GM19023 (cell line): Measurements from ENCODE around the gene GNS.
"Not testable (repeated sequence)": the region's sequence is repeated elsewhere in the genome, so short reads cannot be mapped to it uniquely, and the experiment has no call there.

ENCODE experiments used
- ATAC-seq: cut with Tn5 transposase; IDR thresholded peaks from one replicate; pipeline ENCODE4 v1.9.1; 2021; ENCODE audit warnings: mild to moderate bottlenecking, moderate library complexity; ENCODE audit not compliant: unreplicated experiment

GNS gene

DNA sequence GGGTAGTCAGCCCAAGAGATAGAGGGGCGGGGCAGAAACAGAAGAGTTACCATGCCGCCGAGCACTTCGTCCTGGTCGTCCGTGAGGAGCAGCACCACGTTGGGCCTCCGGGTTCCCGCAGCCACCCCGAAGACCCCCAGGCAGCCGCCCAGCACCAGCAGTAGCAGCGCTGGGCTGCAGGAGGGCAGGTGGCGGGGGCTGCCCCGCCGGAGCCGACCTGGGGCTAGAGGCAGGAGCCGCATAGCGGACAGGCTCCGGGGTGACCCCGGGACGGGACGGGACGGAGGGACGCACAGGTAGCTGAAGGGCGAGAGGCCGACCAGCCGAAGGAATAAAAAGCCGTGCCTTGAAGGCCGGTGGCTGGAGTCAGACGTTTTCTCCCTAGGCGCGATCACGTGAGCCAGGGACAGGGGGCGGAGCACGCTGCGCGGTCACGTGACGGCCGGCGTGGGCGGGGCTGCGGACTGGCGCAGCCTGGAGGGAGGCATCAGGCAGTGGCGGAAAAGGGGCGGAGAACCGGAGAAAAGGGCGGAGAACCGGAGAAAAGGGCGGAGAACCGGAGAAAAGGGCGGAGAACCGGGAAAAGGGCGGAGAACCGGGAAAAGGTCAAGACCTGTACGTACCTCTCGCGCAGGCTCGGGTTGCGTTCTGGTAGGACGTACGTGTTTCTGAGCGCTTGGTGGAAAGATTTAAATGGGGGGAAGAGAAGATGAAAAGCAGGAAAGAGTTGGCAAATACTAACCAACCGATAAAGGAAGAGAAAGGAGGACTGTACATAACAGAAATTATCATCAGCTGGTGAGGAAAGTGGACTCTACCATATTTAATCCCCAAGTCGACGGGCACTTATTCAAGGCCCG, at the start of gene GNS:
Gene GNS, minus strand, starts transcription at position 372 of the 860 bp plus-strand sequence. Its CDS starts 130 bp downstream, at position 242.
- ATAC-seq: peak; percentile 84

DNA sequence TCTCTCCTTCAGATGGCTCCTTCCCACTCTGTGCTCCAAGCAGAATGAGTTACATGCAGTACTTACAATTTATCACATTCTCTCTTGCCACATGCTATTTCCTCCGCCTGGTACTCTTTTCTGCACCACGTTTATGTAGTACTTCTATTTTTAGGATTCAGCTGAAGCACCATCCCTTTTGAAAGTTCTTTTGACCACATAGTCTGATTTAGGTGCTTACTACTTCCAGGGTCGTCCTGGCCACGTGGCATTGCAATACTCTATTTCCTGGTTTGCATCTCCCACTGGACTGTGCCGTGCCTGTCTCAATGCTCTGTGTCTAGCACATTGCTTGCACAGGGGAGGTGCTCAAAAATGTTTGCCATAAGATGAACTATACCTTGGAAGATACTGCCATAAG, 48.9 kb upstream of the GNS start:
- no peak for ATAC-seq

DNA sequence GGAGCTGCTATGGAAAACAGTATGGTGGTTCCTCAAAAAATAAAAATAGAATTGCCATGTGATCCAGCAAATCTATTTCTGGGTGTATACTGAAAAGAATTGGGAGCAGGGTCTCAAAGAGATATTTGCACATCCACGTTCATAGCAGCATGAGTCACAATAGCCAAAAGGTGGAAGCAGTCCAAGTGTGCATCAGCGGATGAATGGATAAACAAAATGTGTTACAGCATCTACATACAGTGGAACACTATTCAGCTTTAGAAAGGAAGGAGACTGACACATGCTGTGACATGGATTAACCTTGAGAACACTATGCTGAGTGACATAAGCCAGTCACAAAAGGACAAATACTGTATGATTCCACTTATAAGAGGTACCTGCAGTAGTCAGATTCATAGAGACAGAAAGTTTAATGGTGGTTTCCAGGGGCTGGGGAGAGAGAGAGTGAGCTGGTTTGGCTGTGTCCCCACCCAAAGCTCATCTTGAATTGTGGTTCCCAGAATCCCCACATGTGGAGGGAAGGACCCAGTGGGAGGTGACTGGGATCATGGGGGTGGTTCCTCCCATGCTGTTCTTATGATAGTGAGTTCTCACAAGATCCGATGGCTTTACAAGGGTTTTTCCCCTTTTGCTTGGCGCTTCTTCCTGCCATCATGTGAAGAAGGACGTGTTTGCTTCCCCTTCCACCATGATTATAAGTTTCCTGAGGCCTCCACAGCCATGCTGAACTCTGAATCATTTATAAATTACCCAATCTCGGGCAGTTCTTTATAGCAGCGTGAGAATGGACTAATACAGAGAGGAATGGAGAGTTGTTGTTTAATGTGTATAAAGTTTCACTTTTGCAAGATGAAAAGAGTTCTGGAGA, 47.6 kb upstream of the GNS start:
- ATAC-seq: no peak

DNA sequence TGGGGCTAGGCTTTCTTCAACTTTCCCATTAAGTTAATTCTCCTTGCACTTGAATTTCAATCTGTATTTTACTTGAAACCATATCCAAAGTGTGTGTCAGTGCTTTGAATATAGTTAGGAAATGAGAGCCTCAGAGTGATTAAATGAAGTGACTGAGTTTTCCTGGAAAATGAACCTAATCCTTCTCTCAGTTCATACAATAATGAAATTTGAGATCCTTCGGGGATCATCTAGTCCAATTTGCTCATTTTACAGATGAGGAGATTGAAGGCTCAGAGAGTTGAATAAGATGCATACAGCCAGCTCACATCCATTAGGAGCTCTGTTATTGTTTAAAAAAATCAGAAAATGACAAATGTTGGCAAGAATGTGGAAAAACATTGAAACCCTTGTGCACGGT, 47.0 kb upstream of the GNS start:
- no peak for ATAC-seq

DNA sequence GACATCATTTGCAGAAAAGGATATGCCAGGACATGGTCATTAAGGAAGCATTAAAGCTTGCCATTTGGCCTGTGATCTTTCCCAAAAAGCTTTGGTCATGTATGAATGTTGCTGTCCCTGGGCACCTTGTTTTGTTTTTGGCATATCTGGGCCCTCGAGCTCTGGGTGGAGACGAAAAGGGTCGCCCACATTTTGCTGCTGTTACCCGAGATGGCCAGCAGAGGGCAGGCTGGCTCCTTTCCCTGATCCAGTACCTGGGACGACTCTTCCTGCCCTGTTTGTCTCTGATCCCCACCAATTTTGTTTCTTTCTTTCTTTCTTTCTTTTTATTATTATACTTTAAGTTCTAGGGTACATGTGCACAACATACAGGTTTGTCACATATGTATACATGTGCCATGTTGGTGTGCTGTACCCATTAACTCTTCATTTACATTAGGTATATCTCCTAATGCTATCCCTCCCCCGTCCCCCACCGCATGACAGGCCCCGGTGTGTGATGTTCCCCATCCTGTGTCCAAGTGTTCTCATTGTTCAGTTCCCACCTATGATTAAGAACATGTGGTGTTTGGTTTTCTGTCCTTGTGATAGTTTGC, 43.1 kb upstream of the GNS start:
- ATAC-seq: not testable (repeated sequence)

DNA sequence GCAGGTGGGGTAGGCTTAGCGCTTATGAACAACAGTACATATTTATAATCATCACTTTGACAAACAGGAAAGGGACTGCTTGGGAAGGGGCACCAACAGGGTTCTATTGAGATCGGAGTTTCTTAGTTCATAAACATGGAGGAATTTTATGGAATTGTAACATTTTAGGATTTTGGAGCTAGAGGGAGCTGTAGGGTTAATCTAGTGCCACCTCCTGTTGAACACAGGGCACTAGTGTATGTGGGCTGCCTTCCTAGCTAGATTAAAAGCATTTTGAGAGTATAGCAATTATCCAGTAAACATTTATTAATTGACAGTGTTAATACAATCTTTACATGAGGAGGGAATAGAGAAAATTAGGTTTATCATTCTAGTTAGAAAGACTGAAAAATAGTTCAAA, 42.2 kb upstream of the GNS start:
- no peak for ATAC-seq

DNA sequence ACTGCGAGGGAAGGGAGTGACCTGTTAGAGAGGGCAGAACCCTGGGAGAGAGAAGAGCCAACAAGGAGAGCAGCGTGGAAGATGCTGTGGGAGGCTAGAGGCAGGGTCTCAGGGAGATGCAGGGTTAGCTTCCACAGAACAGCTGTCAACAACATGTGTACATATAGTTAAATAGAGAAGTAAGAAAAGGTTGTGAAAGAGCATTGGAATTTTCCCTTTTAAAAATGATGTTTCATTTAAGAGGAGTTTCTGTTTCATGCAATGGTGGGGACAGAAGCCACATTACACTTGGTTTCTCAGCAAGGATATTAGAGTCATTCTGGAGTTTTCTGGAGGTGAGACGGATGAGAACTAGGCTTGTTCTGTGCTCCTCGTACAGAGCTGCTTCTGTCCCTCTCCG, 41.4 kb upstream of the GNS start:
- peak; percentile 60 for ATAC-seq

DNA sequence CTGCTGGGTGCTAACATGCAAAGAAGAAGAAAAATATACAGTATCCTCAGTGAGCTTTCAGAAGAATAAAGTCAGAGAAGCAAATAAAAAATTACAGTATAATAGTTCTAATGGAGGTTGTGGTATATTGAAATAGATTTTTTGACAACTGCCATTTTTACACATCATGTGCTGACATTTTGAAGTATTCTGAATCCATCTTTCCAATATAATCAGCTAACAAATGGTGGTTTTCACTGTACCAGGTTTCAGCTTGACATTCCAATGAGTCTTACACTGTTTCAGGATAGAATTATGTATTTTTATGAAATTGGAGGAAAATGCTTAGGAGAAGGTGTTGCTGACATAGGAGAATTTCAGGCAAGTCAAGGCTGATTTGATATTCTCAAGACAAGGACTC, 39.0 kb upstream of the GNS start:
- ATAC-seq: no peak

DNA sequence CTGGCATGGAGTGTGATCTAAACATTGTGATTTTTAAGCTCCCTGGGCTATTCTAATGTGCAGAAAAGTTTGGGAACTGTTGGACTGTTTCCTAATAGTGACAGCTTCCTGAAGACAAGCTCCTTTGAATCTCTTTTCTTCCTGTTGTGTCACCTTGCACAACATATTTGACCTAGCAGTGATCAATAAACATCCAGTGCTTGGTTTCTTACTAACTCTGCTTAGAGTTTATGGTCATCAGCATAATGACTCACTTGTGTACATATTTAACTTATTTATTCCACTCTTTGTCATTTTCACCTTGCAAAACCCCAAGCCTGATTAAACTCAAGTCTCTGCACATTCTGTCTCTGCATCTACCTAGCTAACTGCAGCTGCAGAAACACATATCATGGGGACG, 38.0 kb upstream of the GNS start:
- no peak for ATAC-seq

DNA sequence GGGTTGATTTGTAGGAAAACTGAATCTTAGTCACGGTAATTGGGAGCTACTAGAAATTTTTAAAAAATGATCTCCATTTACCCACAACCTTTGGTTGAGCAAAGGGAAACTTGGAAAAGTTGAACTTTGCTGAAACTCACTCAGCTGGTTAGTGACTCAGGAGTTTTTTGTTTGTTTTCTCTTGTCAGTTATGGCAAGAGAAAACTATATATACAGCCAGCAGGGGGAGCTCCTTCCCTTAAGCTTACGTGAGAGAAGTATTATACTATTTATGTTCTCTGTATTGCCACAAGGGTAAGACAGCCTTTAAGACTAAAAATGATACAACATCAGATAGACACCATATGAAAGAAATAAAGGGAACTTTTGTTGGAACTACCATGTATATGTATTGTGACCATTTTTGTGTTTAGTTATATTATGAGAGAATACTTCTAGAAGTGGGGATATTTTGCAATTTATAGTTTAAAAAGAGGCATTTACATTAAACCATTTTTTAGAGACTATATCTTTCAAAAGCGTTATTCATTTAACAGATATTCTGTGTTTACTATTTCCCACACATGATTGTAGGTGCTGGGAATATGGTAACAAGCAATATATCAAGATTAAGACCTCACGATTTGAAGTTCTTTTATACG, 37.1 kb upstream of the GNS start:
- no peak for ATAC-seq

DNA sequence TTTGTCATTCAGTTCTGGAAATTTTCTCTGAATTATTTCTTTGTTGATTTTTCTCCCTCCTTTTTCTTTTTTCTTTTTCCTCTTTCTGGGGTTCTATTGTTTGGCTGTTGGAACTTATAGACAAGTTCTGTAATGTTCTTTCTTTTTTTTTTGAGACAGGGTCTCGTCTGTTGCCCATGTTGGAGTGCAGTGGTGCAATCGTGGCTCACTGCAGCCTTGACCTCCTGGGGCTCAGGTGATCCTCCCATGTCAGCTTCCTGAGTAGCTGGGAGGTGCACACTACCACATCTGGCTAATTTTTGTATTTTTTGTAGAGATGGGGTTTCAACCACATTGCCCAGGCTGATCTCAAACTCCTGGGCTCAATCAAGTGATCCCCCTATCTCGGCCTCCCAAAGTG, 35.1 kb upstream of the GNS start:
- no peak for ATAC-seq

DNA sequence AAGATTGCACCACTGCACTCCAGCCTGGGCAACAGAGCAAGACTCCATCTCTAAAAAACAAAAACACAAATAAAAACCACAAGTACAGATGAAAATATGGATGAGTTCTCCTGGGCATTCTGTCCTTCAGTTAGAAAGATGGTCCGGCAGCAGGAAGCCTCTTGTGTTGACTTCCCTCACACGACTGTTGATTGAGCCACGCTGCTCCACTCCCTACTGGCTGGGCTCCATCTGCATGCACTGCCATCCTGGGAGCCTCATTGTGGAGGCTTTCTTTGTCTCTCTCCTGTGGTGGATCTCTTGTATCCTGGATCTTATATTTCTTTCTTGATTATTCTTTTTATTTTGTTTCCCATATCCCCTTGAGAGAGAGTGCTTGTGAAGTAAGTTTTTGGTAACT, 34.4 kb upstream of the GNS start:
- ATAC-seq: no peak

DNA sequence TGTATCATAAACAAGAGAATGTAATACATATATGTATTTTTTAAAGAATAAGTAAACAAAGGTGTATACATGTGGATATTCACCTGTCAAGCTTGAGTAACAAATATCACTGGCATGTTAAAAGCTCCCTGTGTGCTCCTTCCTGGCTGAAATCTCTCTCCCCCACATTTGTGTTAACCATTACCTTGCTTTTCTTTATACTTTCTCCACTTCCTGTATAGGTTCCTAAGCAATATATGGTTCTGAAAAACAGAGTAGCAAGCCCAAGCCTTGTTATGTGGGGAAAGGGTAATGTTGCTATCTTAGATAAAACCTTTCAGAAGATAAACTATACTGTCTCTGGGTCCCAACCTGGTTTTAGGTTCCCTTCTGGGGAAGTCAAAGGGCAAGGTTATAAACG, 32.9 kb upstream of the GNS start:
- ATAC-seq: no peak

DNA sequence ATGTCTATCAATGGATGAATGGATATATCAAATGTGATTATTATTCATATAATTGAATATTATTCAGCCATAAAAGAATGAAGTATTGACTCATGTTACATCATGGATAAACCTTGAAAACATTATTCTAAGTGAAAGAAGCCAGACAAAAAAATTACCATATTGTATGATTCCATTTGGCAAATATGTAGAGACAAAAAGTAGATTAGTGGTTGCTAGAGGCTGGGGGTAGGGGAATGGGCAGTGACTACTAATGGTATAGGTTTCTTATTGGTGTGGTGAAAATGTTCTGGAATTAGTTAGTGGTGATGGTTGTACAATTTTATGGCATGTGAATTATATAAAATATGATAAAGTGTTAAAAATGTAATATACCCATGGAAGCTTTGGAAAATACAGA, 31.8 kb upstream of the GNS start:
- no peak for ATAC-seq

DNA sequence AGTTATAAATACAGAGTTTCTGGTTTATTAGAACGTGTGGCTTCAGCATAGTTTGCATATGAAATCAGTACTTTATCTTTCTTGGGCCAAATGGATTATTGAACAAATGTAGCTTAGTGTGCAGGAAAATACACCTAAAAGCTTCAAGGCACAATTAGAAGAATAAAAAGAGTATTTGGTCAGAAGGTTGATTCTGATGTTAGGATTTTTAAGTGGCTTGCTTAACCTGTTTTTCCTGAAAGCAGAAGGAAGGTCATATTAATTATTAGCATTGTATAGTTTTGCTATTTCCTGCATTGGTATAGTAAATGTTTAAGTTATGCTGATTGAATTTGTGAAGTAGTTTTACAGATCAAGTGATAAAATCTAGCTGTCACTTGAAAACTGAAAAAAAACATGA, 31.0 kb upstream of the GNS start:
- no peak for ATAC-seq

DNA sequence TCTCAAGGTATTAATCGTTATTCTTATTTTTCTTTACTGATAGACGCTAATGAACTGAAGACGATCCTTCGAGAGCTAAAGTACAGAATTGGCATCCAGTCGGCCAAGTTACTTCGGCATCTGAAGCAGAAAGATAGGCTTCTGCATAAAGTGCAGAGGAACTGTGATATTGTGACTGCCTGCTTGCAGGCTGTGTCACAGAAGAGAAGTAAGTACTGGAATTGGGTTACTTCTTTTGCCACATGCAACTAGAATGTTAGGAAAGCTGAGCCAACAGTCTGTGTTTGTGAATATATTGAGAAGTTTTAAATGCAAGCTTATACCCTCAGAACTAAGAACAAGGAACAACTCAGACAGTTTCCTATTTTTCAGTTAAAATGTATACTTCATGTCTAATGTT, 26.6 kb upstream of the GNS start:
- ATAC-seq: no peak

DNA sequence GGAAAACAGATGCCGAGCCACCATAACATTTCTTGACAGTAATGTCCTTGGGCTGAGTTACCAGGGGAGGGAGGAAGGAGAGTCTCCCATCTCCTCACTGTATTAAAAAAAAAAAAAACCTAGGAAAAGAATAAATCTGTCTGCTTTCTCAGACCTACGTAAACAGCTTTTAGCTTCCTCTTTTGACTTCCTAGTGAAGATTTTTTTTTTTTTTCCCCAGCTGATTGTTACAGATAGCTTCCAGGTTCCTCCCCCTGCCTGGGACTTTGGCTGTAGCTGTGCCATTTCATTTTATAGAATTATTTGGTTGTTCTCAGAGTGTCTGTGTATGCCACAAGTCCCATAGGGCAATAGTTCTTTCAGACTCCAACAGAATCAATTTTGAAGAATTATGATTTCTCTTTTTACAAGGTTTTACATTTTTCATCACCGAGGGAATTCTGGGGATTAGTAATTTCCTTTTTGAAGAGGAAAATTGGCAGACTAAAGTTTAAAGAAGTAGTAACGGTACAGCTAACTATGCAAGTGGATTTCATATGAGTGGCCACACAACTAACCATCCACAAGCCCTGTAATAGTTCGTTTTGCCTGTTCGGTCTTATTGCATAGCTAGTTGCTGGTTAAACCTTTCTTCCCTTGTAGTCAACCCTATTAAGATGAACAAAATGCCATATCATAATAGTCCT, 23.1 kb upstream of the GNS start:
- ATAC-seq: no peak

DNA sequence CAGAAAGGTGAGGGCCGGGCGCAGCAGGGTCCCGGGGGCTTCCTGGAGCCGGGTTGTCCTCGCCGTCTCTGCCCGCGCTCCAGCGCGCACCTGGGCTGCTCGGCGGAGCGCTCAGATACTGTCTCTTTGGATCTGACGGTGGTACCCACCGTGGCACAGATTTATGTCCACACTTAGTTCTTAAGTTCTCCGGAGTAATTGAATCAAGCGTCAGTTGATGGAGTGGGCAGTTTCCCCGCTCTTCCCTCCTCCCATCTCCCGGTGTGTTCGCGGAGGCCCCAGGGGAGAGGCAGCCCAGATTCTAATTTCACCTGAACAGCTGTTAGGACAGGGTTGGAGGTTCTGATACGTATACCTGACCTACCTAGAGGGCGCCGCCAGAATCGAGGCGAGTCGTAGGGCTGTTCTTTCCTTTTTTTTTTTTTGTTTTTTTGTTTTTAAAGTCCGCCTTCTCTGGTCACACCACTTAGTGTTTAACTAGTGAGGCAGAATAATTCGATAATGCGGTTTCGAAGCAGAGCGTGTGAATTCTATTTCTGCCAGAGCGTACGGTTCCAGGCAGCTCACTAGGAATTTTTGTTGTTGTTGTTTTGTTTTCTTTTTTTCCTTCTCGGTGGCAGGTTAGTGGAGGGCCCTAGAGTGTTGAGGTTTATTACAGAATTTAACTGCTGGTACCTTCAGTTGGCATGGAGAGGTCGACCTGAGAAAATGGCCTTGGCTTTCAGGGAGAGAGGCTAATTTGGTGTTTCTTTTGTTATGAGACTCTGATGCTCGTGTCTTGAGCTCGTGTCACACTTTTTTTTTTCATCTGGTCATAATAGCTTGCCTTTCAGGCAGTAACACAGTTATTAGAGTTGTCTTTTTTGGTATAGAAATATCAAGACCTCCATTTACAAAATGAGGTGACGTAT, 22.3 kb upstream of the GNS start:
- ATAC-seq: peak; percentile 15

DNA sequence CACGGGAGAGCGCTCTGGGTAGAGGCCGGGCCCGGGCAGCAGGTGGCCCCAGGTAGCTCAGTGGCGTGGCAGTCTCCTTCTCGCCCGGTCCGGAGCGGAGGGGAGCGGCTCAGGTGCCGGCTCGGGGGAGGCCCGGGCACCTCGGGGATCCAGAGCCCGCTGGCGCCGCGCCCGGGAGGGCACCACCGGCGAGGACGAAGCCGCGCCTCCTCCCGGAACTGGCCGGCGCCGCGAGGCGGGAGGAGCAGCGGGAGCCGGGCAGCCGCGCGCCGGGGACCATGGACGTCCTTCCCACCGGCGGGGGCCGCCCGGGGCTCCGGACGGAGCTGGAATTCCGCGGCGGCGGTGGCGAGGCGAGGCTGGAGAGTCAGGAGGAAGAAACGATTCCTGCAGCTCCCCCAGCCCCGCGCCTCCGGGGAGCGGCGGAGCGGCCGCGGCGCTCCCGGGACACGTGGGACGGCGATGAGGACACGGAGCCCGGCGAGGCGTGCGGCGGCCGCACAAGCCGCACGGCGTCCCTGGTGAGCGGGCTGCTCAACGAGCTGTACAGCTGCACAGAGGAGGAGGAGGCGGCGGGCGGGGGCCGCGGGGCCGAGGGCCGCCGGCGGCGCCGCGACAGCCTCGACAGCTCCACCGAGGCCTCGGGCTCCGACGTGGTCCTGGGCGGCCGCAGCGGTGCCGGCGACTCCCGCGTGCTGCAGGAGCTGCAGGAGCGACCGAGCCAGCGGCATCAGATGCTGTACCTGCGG, 21.5 kb upstream of the GNS start:
- ATAC-seq: peak; percentile 47
